IPS-NIHi7 (cell line): ENCODE data around the gene RFX4.
A peak's percentile ranks its signal among the peaks of the same experiment; 100 is the strongest.

Experiments used
- DNase-seq: peaks from one replicate; pipeline ENCODE4 v3.0.0; 2012; ENCODE audit warnings: mixed read lengths; ENCODE audit errors: extremely low spot score

The RFX4 gene

GRCh38 chr12:106646472-106646871, 63.7 kb downstream of the RFX4 start:
- no peak for DNase-seq

GRCh38 chr12:106647793-106648514, 65.2 kb downstream of the RFX4 start:
- no peak for DNase-seq

GRCh38 chr12:106648736-106649135, 65.9 kb downstream of the RFX4 start:
- DNase-seq, result no peak

- no peak for DNase-seq
These were observed 68.7 kb downstream of the RFX4 start for GRCh38 chr12:106651552-106651951.

GRCh38 chr12:106652510-106653015, 69.8 kb downstream of the RFX4 start:
- no peak for DNase-seq

- no peak for DNase-seq
These were observed 72.8 kb downstream of the RFX4 start for GRCh38 chr12:106655577-106655976.

GRCh38 chr12:106657488-106657887, 74.7 kb downstream of the RFX4 start:
- no peak for DNase-seq

- DNase-seq, result no peak
These were observed 80.6 kb downstream of the RFX4 start for GRCh38 chr12:106663385-106663784.

GRCh38 chr12:106669216-106669615, 86.4 kb downstream of the RFX4 start:
- no peak for DNase-seq

GRCh38 chr12:106670131-106670530, 87.3 kb downstream of the RFX4 start:
- no peak for DNase-seq

GRCh38 chr12:106671840-106672239, 89.0 kb downstream of the RFX4 start:
- no peak for DNase-seq

- peak; percentile 52 for DNase-seq
These were observed 89.7 kb downstream of the RFX4 start for GRCh38 chr12:106672314-106673025.

GRCh38 chr12:106673141-106673540, 90.3 kb downstream of the RFX4 start:
- no peak for DNase-seq

GRCh38 chr12:106675651-106676435, 93.0 kb downstream of the RFX4 start:
- no peak for DNase-seq

GRCh38 chr12:106679574-106679973, 96.8 kb downstream of the RFX4 start:
- DNase-seq, result no peak

- no peak for DNase-seq
These were observed 97.5 kb downstream of the RFX4 start for GRCh38 chr12:106680280-106680679.

- no peak for DNase-seq
These were observed 98.4 kb downstream of the RFX4 start for GRCh38 chr12:106681210-106681609.

- DNase-seq, result no peak
These were observed 99.9 kb downstream of the RFX4 start for GRCh38 chr12:106682594-106683234.

- DNase-seq, result no peak
These were observed 101.7 kb downstream of the RFX4 start for GRCh38 chr12:106684497-106684896.

GRCh38 chr12:106685381-106685780, 102.6 kb downstream of the RFX4 start:
- no peak for DNase-seq

- DNase-seq, result no peak
These were observed 104.9 kb downstream of the RFX4 start for GRCh38 chr12:106687672-106688071.
